ENCODE data around the gene LAMB4. TPM values are rescaled to one million over a fixed set of nuclear protein-coding genes. Genes with fewer than 3 reads are reported as not detected.

Gene LAMB4
- total and polyA plus RNA-seq, 2 experiments from 2014 or later = not detected

DNA sequence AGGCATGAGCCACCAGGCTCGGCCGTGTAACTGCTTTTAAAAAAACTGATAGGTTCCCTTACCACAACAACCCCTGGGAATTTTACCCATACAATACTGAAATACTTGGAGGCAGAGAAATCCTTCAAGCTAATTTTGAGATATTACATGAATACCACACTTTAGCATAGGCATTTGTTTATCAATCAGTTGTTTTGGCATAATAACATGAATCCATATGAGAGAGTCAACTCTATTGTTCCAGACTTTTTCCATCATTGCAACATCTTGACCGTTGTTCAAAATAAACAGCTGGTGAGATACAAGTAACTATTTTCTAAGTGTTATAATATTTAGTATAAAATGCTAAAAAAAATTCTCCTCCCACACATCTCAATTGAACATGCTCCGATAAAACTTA is 36.8 kb downstream of the LAMB4 start (continued):
- TF ChIP-seq, protein P1, sequence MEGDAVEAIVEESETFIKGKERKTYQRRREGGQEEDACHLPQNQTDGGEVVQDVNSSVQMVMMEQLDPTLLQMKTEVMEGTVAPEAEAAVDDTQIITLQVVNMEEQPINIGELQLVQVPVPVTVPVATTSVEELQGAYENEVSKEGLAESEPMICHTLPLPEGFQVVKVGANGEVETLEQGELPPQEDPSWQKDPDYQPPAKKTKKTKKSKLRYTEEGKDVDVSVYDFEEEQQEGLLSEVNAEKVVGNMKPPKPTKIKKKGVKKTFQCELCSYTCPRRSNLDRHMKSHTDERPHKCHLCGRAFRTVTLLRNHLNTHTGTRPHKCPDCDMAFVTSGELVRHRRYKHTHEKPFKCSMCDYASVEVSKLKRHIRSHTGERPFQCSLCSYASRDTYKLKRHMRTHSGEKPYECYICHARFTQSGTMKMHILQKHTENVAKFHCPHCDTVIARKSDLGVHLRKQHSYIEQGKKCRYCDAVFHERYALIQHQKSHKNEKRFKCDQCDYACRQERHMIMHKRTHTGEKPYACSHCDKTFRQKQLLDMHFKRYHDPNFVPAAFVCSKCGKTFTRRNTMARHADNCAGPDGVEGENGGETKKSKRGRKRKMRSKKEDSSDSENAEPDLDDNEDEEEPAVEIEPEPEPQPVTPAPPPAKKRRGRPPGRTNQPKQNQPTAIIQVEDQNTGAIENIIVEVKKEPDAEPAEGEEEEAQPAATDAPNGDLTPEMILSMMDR (conservative IDR thresholded peaks at IDR 0.05; ENCODE audit: low read depth in 2 of 2) = no peak
- no peak for TF ChIP-seq EZH2 (IDR thresholded peaks at IDR 0.05; ENCODE audit: low read depth, unreplicated experiment)
- TF ChIP-seq EZH2phosphoT487 (IDR thresholded peaks at IDR 0.05; ENCODE audit: unreplicated experiment) = no peak
- TF ChIP-seq, protein P2, sequence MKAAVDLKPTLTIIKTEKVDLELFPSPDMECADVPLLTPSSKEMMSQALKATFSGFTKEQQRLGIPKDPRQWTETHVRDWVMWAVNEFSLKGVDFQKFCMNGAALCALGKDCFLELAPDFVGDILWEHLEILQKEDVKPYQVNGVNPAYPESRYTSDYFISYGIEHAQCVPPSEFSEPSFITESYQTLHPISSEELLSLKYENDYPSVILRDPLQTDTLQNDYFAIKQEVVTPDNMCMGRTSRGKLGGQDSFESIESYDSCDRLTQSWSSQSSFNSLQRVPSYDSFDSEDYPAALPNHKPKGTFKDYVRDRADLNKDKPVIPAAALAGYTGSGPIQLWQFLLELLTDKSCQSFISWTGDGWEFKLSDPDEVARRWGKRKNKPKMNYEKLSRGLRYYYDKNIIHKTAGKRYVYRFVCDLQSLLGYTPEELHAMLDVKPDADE (IDR thresholded peaks at IDR 0.05) = no peak
- no peak for TF ChIP-seq ZNF114 (CRISPR knock-in tag; IDR thresholded peaks at IDR 0.05)
- TF ChIP-seq ZNF331 (CRISPR knock-in tag; IDR thresholded peaks at IDR 0.05; ENCODE audit: low read depth) = no peak
- no peak for TF ChIP-seq CREB1 (CRISPR knock-in tag; IDR thresholded peaks at IDR 0.05; ENCODE audit: low read depth)
- TF ChIP-seq STAT1 (IDR thresholded peaks at IDR 0.05; ENCODE audit: unreplicated experiment) = no peak

DNA sequence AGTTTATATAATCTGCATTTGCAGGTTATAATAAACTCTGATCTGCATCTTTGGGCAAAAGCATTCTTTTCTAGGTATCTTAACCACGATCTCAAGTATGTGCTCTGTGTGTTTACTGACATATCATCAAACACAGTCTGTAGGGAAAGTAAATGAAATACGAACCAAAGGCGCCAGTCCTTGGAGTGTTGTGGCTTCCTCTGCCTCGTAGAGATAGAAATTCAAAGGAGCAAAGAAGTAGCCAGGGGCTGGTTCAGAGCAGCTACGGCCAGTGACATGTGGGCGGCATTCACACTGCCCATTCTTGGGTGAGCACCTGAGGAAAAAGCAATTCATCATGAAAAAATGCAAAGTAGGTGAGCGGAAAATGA is 38.7 kb downstream of the LAMB4 start:
- Mint-ChIP-seq H3K4me1 (peaks cover 3% of the 10 kb centered on the region; the same call in 2 of the 3 replicates), H3K4me3 (no peak overlapping the region), H3K27me3 (ENCODE audit: insufficient read depth, low read depth, poor library complexity) (no peaks in the 10 kb centered on the region), H3K36me3 (ENCODE audit: low read depth) (no peaks in the 10 kb centered on the region), H3K9me3 (no peaks in the 10 kb centered on the region), H3K27ac (no peak overlapping the region)
- DNase-seq (ENCODE audit: low spot score) = no peak
- no peaks in the 10 kb centered on the region for H3K79me2 ChIP-seq (replicated peaks; ENCODE audit: insufficient read depth)
- no peaks in the 10 kb centered on the region for H3K4me1 ChIP-seq (ENCODE audit: insufficient read depth)
- H3K4me2 ChIP-seq = no peak overlapping the region
- no peak overlapping the region for H3K27ac ChIP-seq (ENCODE audit: low read depth)
- no peak overlapping the region for H3K4me3 ChIP-seq
- H3K27me3 ChIP-seq (ENCODE audit: insufficient read depth) = no peaks in the 10 kb centered on the region
- H4K20me1 ChIP-seq (replicated peaks; ENCODE audit: insufficient read depth) = no peaks in the 10 kb centered on the region
- no peaks in the 10 kb centered on the region for H3K36me3 ChIP-seq (ENCODE audit: insufficient read depth)
- no peaks in the 10 kb centered on the region for H3K9me2 ChIP-seq (ENCODE audit: insufficient read depth)
- ATAC-seq = no peak
- H3F3A ChIP-seq (replicated peaks; ENCODE audit: low read depth) = no peaks in the 10 kb centered on the region
- H2AFZ ChIP-seq = no peak overlapping the region
- TF ChIP-seq EZH2 (IDR thresholded peaks at IDR 0.05; ENCODE audit: low read depth, unreplicated experiment) (no peak), ZNF114 (CRISPR knock-in tag; IDR thresholded peaks at IDR 0.05) (no peak), CREB1 (CRISPR knock-in tag; IDR thresholded peaks at IDR 0.05; ENCODE audit: low read depth) (no peak)
- TF ChIP-seq, protein P3, sequence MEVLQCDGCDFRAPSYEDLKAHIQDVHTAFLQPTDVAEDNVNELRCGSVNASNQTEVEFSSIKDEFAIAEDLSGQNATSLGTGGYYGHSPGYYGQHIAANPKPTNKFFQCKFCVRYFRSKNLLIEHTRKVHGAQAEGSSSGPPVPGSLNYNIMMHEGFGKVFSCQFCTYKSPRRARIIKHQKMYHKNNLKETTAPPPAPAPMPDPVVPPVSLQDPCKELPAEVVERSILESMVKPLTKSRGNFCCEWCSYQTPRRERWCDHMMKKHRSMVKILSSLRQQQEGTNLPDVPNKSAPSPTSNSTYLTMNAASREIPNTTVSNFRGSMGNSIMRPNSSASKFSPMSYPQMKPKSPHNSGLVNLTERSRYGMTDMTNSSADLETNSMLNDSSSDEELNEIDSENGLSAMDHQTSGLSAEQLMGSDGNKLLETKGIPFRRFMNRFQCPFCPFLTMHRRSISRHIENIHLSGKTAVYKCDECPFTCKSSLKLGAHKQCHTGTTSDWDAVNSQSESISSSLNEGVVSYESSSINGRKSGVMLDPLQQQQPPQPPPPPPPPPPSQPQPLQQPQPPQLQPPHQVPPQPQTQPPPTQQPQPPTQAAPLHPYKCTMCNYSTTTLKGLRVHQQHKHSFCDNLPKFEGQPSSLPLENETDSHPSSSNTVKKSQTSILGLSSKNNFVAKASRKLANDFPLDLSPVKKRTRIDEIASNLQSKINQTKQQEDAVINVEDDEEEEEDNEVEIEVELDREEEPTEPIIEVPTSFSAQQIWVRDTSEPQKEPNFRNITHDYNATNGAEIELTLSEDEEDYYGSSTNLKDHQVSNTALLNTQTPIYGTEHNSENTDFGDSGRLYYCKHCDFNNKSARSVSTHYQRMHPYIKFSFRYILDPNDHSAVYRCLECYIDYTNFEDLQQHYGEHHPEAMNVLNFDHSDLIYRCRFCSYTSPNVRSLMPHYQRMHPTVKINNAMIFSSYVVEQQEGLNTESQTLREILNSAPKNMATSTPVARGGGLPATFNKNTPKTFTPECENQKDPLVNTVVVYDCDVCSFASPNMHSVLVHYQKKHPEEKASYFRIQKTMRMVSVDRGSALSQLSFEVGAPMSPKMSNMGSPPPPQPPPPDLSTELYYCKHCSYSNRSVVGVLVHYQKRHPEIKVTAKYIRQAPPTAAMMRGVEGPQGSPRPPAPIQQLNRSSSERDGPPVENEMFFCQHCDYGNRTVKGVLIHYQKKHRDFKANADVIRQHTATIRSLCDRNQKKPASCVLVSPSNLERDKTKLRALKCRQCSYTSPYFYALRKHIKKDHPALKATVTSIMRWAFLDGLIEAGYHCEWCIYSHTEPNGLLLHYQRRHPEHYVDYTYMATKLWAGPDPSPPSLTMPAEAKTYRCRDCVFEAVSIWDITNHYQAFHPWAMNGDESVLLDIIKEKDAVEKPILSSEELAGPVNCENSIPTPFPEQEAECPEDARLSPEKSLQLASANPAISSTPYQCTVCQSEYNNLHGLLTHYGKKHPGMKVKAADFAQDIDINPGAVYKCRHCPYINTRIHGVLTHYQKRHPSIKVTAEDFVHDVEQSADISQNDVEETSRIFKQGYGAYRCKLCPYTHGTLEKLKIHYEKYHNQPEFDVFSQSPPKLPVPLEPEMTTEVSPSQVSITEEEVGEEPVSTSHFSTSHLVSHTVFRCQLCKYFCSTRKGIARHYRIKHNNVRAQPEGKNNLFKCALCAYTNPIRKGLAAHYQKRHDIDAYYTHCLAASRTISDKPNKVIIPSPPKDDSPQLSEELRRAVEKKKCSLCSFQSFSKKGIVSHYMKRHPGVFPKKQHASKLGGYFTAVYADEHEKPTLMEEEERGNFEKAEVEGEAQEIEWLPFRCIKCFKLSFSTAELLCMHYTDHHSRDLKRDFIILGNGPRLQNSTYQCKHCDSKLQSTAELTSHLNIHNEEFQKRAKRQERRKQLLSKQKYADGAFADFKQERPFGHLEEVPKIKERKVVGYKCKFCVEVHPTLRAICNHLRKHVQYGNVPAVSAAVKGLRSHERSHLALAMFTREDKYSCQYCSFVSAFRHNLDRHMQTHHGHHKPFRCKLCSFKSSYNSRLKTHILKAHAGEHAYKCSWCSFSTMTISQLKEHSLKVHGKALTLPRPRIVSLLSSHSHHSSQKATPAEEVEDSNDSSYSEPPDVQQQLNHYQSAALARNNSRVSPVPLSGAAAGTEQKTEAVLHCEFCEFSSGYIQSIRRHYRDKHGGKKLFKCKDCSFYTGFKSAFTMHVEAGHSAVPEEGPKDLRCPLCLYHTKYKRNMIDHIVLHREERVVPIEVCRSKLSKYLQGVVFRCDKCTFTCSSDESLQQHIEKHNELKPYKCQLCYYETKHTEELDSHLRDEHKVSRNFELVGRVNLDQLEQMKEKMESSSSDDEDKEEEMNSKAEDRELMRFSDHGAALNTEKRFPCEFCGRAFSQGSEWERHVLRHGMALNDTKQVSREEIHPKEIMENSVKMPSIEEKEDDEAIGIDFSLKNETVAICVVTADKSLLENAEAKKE (CRISPR knock-in tag; IDR thresholded peaks at IDR 0.05) = no peak
- TF ChIP-seq, protein P1 (conservative IDR thresholded peaks at IDR 0.05; ENCODE audit: low read depth in 2 of 2) = no peak
- TF ChIP-seq, protein P4, sequence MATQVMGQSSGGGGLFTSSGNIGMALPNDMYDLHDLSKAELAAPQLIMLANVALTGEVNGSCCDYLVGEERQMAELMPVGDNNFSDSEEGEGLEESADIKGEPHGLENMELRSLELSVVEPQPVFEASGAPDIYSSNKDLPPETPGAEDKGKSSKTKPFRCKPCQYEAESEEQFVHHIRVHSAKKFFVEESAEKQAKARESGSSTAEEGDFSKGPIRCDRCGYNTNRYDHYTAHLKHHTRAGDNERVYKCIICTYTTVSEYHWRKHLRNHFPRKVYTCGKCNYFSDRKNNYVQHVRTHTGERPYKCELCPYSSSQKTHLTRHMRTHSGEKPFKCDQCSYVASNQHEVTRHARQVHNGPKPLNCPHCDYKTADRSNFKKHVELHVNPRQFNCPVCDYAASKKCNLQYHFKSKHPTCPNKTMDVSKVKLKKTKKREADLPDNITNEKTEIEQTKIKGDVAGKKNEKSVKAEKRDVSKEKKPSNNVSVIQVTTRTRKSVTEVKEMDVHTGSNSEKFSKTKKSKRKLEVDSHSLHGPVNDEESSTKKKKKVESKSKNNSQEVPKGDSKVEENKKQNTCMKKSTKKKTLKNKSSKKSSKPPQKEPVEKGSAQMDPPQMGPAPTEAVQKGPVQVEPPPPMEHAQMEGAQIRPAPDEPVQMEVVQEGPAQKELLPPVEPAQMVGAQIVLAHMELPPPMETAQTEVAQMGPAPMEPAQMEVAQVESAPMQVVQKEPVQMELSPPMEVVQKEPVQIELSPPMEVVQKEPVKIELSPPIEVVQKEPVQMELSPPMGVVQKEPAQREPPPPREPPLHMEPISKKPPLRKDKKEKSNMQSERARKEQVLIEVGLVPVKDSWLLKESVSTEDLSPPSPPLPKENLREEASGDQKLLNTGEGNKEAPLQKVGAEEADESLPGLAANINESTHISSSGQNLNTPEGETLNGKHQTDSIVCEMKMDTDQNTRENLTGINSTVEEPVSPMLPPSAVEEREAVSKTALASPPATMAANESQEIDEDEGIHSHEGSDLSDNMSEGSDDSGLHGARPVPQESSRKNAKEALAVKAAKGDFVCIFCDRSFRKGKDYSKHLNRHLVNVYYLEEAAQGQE (IDR thresholded peaks at IDR 0.05; ENCODE audit: unreplicated experiment) = no peak

All from GM23338 (cell line).